ENCODE data around the gene DDX10.
"Not testable (repeated sequence)": the region's sequence is repeated elsewhere in the genome, so short reads cannot be mapped to it uniquely, and the experiment has no call there.

DDX10 gene

GRCh38 chr11:108793138-108793537 lies 128.3 kb downstream of the DDX10 start:
- Mint-ChIP-seq H3K36me3 (peaks cover 7% of the 10 kb centered on the region), H3K27me3 (no peaks in the 10 kb centered on the region), H3K4me1 (ENCODE audit: low read depth) (peaks cover 41% of the 10 kb centered on the region), H3K27ac (no peak overlapping the region), H3K9me3 (ENCODE audit: low read depth) (no peaks in the 10 kb centered on the region), H3K4me3 (no peak overlapping the region)

DNA sequence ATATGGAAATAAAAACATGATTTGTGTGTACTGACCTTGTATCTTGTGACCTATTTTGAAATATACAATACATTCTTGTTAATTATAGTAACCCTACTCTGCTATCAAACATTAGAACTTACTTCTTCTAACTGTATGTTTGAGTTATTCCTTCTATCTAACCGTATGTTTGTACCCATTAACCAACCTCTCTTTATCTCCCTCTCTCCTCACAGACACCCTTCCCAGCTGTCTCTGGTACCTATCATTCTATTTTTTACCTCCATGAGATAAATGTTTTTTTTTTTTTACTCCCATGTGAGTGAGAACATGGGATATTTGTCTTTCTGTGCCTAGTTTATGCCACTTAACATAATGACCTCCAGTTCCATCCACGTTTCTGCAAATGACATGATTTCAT lies 128.7 kb downstream of the DDX10 start:
- H3K36me3 Mint-ChIP-seq: peaks cover 9% of the 10 kb centered on the region
- no peaks in the 10 kb centered on the region for H3K9me3 Mint-ChIP-seq (ENCODE audit: low read depth)
- no peak overlapping the region for H3K4me3 Mint-ChIP-seq
- H3K4me1 Mint-ChIP-seq (ENCODE audit: low read depth): peaks cover 42% of the 10 kb centered on the region
- no peaks in the 10 kb centered on the region for H3K27me3 Mint-ChIP-seq
- H3K27ac Mint-ChIP-seq: no peak overlapping the region

GRCh38 chr11:108796551-108796950 lies 131.7 kb downstream of the DDX10 start:
- Mint-ChIP-seq H3K4me1 (ENCODE audit: low read depth) (peaks cover 20% of the 10 kb centered on the region), H3K27me3 (no peaks in the 10 kb centered on the region), H3K36me3 (peaks cover 20% of the 10 kb centered on the region), H3K9me3 (ENCODE audit: low read depth) (no peaks in the 10 kb centered on the region), H3K4me3 (no peak overlapping the region), H3K27ac (no peak overlapping the region)

GRCh38 chr11:108797578-108798100 lies 132.8 kb downstream of the DDX10 start:
- no peak overlapping the region for H3K27ac Mint-ChIP-seq
- H3K36me3 Mint-ChIP-seq: peaks cover 20% of the 10 kb centered on the region
- no peaks in the 10 kb centered on the region for H3K9me3 Mint-ChIP-seq (ENCODE audit: low read depth)
- no peak overlapping the region for H3K4me3 Mint-ChIP-seq
- H3K4me1 Mint-ChIP-seq (ENCODE audit: low read depth): peaks cover 15% of the 10 kb centered on the region
- no peaks in the 10 kb centered on the region for H3K27me3 Mint-ChIP-seq

DNA sequence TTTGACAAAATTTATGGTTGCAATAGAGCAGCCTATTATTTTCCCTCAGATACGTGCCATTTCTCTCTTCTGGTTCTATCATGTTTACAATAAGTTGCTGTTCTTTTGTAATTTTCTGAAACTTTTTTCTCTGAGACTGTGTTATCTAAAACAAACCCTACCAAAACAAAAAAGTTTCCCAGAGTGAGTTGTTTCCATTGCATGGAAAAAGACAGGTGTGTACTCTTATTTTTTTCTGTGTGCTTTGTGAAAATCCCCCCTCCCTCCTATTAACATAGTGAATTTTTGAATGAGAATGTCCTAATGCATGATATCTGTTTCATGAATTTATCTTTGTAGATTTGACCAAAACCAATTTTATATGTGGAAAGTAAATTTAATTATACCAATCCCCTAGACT lies 137.6 kb downstream of the DDX10 start:
- Mint-ChIP-seq H3K4me1 (ENCODE audit: low read depth) (peaks cover 6% of the 10 kb centered on the region), H3K36me3 (peaks cover 19% of the 10 kb centered on the region), H3K9me3 (ENCODE audit: low read depth) (no peaks in the 10 kb centered on the region), H3K4me3 (no peak overlapping the region), H3K27me3 (no peaks in the 10 kb centered on the region), H3K27ac (no peak overlapping the region)

DNA sequence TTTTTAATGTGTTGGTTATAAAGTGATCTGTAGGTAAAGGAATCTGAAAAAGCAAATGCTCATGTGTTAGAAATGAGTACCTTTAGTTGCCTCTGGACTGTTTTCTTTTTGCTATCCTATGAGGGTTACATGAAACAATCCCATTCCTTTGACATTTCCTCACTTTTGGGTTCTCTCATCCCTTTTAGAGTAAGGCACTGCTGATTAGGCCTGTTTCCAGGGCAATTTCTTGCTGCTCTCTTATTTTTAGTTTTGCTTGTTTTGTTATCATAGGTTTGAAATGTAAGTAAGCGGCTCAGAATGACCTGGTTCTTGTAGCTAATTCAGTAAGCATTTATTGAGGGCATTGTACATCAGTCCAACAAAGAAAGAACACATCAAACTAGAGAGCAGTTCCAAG lies 138.9 kb downstream of the DDX10 start:
- peaks cover 4% of the 10 kb centered on the region for H3K4me1 Mint-ChIP-seq (ENCODE audit: low read depth)

DNA sequence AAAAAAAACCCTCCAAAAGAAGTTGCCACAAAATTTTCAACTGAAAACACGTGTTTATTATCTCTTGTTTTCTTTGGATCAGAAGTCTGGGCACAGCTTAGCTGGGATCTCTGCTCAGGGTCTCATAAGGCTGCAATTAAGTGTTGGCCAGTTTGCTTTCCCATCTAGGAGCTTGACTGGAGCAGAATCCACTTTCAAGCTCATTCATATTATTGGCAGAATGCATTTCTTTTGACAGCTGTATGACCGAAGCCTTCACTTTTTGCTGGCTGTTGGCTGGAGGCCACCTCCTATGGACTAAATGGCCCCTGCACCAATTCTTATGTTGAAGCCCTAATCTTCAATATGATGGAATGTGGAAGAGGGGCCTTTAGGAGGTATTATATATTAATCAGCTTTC lies 139.6 kb downstream of the DDX10 start:
- H3K4me3 Mint-ChIP-seq: no peak overlapping the region
- H3K4me1 Mint-ChIP-seq (ENCODE audit: low read depth): peaks cover 6% of the 10 kb centered on the region
- H3K9me3 Mint-ChIP-seq (ENCODE audit: low read depth): no peaks in the 10 kb centered on the region
- no peaks in the 10 kb centered on the region for H3K27me3 Mint-ChIP-seq
- H3K27ac Mint-ChIP-seq: no peak overlapping the region
- peaks cover 18% of the 10 kb centered on the region for H3K36me3 Mint-ChIP-seq

More for the DNA sequence above, 138.9 kb downstream of the DDX10 start:
- Mint-ChIP-seq H3K27ac (no peak overlapping the region), H3K36me3 (peaks cover 18% of the 10 kb centered on the region), H3K9me3 (ENCODE audit: low read depth) (no peaks in the 10 kb centered on the region), H3K27me3 (no peaks in the 10 kb centered on the region), H3K4me3 (no peak overlapping the region)

DNA sequence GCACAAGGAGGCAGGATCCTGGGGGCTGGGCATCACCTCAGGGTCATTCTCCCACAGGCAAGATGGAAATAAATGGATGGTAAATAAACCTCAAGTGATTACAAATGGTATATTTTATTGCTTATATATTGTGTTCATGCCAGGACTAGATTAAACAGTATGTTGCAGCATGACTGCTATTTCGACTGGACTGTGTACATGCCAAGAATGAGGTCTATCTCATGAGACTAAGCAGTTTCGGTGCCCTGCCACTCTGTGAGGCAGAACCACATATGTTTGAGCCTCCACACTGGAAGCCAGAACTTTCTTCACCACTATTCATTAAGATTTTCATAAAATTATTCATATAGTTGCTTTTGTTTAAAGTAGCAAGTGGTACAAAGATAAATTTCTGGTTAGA lies 140.2 kb downstream of the DDX10 start:
- Mint-ChIP-seq H3K36me3 (peaks cover 15% of the 10 kb centered on the region), H3K27ac (no peak overlapping the region), H3K4me3 (no peak overlapping the region), H3K9me3 (ENCODE audit: low read depth) (no peaks in the 10 kb centered on the region), H3K27me3 (no peaks in the 10 kb centered on the region), H3K4me1 (ENCODE audit: low read depth) (peaks cover 7% of the 10 kb centered on the region)

DNA sequence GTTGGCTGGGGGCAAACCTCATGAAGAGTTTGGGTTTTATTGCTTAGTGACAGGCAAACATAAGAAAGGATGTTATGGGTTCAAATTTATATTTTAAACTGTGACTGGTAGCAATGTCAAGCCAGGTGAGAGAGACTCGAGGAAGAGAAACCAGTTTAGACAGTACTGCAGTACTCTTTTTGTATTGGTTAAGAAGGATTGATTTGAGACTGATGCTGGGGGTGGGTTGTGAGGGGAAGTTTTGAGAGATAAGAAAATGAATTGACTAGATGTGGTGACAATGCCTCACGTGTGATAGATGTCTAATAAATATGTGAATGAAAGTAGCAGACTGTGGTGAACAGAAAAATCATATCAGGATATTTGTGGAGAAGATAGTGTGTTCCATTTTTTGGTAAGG lies 142.4 kb downstream of the DDX10 start:
- peaks cover 11% of the 10 kb centered on the region for H3K36me3 Mint-ChIP-seq
- H3K9me3 Mint-ChIP-seq (ENCODE audit: low read depth): no peaks in the 10 kb centered on the region
- peaks cover 5% of the 10 kb centered on the region for H3K4me1 Mint-ChIP-seq (ENCODE audit: low read depth)
- no peak overlapping the region for H3K4me3 Mint-ChIP-seq
- no peak overlapping the region for H3K27ac Mint-ChIP-seq
- H3K27me3 Mint-ChIP-seq: no peaks in the 10 kb centered on the region

DNA sequence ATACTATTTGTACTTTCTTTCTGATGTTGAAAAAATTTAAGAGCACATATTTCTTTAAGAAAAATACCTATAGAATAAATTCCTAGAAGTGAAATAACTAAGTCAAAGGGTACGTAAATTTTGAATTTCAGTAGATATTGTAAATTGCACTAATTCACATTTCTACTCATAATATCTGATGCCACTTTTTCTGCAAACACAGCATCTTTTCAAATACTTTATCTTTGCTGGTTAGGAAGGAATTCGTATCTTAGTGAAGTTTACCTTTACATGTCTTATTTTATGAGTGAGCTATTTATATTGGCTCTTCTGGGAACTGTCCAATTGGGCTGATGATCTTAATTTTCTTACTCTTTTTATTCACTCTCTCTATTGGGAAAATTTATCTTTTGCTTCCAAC lies 148.2 kb downstream of the DDX10 start:
- peaks cover 21% of the 10 kb centered on the region for H3K36me3 Mint-ChIP-seq

GRCh38 chr11:108817976-108818375 lies 153.1 kb downstream of the DDX10 start:
- peaks cover 26% of the 10 kb centered on the region for H3K36me3 Mint-ChIP-seq
- no peaks in the 10 kb centered on the region for H3K9me3 Mint-ChIP-seq (ENCODE audit: low read depth)
- no peak overlapping the region for H3K27ac Mint-ChIP-seq
- H3K4me3 Mint-ChIP-seq: no peak overlapping the region
- no peaks in the 10 kb centered on the region for H3K27me3 Mint-ChIP-seq
- no peaks in the 10 kb centered on the region for H3K4me1 Mint-ChIP-seq (ENCODE audit: low read depth)

More for the DNA sequence above, 148.2 kb downstream of the DDX10 start:
- Mint-ChIP-seq H3K27ac (no peak overlapping the region), H3K4me1 (ENCODE audit: low read depth) (peaks cover 5% of the 10 kb centered on the region), H3K9me3 (ENCODE audit: low read depth) (no peaks in the 10 kb centered on the region), H3K27me3 (no peaks in the 10 kb centered on the region), H3K4me3 (no peak overlapping the region)

DNA sequence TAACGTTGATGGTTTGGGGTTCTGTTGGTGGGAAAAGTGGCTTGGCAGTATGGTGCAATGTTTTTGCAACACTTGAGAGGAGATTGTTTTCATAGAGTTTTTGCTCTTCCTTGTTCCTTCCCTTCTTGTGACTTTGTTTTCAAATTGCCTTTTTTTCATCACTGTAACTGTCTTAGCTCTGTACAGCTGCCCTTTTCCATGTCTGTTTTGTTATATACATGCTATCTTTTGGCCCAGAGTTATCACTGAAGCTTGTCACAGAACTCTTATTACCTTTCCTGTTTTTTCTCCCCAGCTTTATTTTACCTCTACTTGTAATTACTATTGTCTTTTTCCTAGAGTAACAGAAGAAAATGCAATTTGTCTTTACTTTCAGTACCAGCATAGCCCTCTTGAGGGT lies 154.1 kb downstream of the DDX10 start:
- Mint-ChIP-seq H3K27me3 (no peaks in the 10 kb centered on the region), H3K4me3 (no peak overlapping the region), H3K27ac (no peak overlapping the region), H3K9me3 (ENCODE audit: low read depth) (no peaks in the 10 kb centered on the region), H3K36me3 (peaks cover 29% of the 10 kb centered on the region), H3K4me1 (ENCODE audit: low read depth) (no peaks in the 10 kb centered on the region)

GRCh38 chr11:108819957-108820356 lies 155.1 kb downstream of the DDX10 start:
- Mint-ChIP-seq H3K4me1 (ENCODE audit: low read depth) (no peaks in the 10 kb centered on the region), H3K36me3 (peaks cover 28% of the 10 kb centered on the region), H3K9me3 (ENCODE audit: low read depth) (no peaks in the 10 kb centered on the region), H3K27ac (no peak overlapping the region), H3K4me3 (no peak overlapping the region), H3K27me3 (no peaks in the 10 kb centered on the region)

DNA sequence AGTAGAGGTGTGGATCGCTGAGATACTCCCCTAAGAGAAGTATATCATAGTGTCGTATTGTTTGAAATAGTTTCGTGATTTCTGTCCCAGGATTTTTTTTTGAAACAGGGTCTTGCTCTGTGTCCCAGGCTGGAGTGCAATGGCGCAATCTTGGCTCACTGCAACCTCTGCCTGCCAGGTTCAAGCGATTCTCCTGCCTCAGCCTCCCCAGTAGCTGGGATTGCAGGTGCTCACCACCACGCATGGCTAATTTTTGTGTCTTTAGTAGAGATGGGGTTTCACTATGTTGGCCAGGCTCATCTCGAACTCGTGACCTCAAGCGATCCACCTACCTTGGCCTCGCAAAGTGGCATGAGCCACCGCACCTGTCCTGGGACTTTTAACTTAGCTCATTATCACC lies 159.1 kb downstream of the DDX10 start:
- H3K27ac Mint-ChIP-seq; H3K9me3 Mint-ChIP-seq (ENCODE audit: low read depth); H3K27me3 Mint-ChIP-seq; H3K4me3 Mint-ChIP-seq; H3K4me1 Mint-ChIP-seq (ENCODE audit: low read depth): not testable (repeated sequence)
- H3K36me3 Mint-ChIP-seq: peaks cover 22% of the 10 kb centered on the region

DNA sequence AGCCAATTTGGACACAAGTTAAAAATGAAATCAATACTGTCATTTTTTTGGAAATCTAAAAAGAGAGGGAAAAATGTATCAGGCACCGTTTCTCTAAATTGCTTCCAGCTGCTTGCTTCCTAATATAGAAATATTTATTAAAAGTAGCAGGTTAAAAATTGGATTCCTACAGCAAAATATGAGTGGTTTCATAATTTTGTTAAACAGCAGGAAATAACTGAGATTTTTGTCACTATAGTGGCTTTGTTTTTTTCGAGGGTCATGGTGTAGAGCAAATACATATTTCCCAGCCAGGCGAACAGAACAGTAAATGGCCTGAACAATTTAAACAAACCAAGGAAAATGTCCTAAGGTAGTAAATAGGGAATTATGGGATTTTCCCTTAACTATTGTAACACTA lies 159.7 kb downstream of the DDX10 start:
- Mint-ChIP-seq H3K36me3 (peaks cover 25% of the 10 kb centered on the region), H3K9me3 (ENCODE audit: low read depth) (peaks cover 4% of the 10 kb centered on the region), H3K27ac (no peak overlapping the region)

DNA sequence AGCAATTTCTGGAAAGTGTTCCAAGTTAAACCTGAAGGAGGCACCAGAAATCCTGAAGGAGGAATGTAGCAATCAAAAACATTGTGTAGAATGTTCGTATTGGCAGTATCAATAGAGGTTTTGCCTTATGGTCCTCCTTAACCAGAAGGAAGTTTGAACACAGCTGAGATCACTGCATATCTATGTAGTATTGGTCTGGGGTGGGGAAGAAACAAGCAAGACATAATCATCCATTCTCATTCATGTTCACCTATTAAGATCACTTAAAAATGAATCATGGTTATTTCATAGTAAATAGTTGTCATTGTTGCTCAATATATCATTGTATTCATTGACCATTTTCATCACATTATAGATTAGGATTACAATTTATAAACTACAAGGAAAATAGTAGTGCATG lies 160.5 kb downstream of the DDX10 start:
- Mint-ChIP-seq H3K36me3 (peaks cover 29% of the 10 kb centered on the region), H3K4me3 (no peak overlapping the region), H3K9me3 (ENCODE audit: low read depth) (peaks cover 8% of the 10 kb centered on the region), H3K27ac (no peak overlapping the region), H3K4me1 (ENCODE audit: low read depth) (peaks cover 9% of the 10 kb centered on the region), H3K27me3 (no peaks in the 10 kb centered on the region)

More for the DNA sequence above, 159.7 kb downstream of the DDX10 start:
- H3K4me1 Mint-ChIP-seq (ENCODE audit: low read depth): peaks cover 3% of the 10 kb centered on the region
- H3K27me3 Mint-ChIP-seq: no peaks in the 10 kb centered on the region
- no peak overlapping the region for H3K4me3 Mint-ChIP-seq

All from activated naive CD8-positive, alpha-beta T cell (primary cell).